WERI-Rb-1 (cell line): ENCODE results near the gene CSNK2A3.
"Not testable (repeated sequence)": the region's sequence is repeated elsewhere in the genome, so short reads cannot be mapped to it uniquely, and the experiment has no call there.

ENCODE experiments used
- DNase-seq: peaks from one replicate; pipeline ENCODE4 v3.0.0-alpha.2; 2020
- H3K27ac ChIP-seq: fragments of 250-450 bp; sonication (Bioruptor Pico); 2 replicates; pipeline ENCODE4 v1.5.1; 2020; ENCODE audit warnings: mild to moderate bottlenecking, moderate library complexity
- H3K27me3 ChIP-seq: fragments of 250-450 bp; sonication (Bioruptor Pico); 2 replicates; pipeline ENCODE4 v1.5.1; 2021; ENCODE audit warnings: mild to moderate bottlenecking, low read depth, moderate library complexity; ENCODE audit not compliant: insufficient read depth, severe bottlenecking
- H3K36me3 ChIP-seq: fragments of 250-450 bp; sonication (Bioruptor Pico); 2 replicates; pipeline ENCODE4 v1.5.1; 2020; ENCODE audit warnings: mild to moderate bottlenecking, moderate library complexity
- H3K4me3 ChIP-seq: 2 replicates; pipeline ENCODE4 v1.5.1; 2011; ENCODE audit warnings: low read depth, mild to moderate bottlenecking, control low read depth, low read length
- H3K9me3 ChIP-seq: fragments of 250-450 bp; sonication (Bioruptor Pico); 2 replicates; pipeline ENCODE4 v1.5.1; 2021; ENCODE audit warnings: mild to moderate bottlenecking, moderate library complexity; ENCODE audit not compliant: severe bottlenecking
- TF ChIP-seq, protein P1 (sequence below): IDR thresholded peaks from 2 replicates; pipeline ENCODE4 v1.5.1; 2011; ENCODE audit warnings: low read depth, mild to moderate bottlenecking, control low read depth, inconsistent platforms, low read length

The CSNK2A3 gene

DNA sequence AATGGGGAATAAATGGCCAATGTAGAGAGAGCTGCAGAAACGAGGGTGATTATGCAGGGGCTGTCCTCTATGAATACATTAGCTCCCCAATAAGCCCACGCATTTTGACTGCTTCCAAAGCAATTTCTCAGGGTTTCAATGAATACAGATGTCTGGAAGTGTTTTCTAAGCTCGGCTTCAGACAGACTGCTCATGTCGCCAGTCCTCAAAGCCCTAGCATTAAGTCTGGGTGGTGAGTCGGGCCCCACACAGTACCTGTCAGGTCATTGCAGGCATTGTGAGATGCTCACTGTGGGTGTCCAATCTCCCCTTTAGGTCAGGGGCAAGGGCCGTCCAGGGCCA is 17.9 kb upstream of the CSNK2A3 start:
- TF ChIP-seq, protein P1, sequence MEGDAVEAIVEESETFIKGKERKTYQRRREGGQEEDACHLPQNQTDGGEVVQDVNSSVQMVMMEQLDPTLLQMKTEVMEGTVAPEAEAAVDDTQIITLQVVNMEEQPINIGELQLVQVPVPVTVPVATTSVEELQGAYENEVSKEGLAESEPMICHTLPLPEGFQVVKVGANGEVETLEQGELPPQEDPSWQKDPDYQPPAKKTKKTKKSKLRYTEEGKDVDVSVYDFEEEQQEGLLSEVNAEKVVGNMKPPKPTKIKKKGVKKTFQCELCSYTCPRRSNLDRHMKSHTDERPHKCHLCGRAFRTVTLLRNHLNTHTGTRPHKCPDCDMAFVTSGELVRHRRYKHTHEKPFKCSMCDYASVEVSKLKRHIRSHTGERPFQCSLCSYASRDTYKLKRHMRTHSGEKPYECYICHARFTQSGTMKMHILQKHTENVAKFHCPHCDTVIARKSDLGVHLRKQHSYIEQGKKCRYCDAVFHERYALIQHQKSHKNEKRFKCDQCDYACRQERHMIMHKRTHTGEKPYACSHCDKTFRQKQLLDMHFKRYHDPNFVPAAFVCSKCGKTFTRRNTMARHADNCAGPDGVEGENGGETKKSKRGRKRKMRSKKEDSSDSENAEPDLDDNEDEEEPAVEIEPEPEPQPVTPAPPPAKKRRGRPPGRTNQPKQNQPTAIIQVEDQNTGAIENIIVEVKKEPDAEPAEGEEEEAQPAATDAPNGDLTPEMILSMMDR, result no peak
- Histone ChIP-seq H3K36me3 (no peaks in the 10 kb centered on the region), H3K9me3 (no peaks in the 10 kb centered on the region), H3K27ac (no peak overlapping the region), H3K27me3 (no peaks in the 10 kb centered on the region), H3K4me3 (no peak overlapping the region)
- DNase-seq, result no peak

DNA sequence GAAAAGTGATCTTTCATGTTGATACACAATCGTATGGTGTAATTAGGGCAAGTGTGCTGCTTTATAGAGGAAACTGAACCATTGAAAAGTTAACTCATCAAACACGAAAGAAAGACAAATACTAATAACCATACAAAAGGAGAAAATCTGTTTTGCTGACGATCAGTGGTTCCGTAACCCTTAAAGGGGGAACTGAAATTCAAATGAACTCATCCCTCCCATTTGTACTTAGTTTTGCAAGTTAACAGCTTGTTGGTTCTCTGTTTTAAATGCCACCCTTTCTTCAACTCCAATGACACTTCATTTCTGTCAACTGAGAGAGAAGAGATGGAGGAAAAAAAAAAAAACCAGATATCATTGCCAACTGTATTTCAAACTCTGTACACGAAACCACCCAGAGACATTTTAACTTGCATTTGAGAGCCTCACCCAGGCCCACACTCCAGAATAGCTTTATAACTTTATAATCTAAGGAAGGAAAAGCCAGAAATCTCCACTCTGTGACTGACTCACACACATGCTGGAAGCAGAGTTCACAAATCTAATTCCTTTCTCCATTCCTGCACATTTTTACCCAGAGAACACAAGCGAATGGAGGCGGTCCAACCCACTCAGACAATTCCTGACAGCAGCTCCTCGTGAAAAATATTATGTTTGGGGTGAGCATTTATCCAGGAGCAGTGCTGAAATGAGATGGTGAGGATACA is 17.4 kb upstream of the CSNK2A3 start:
- DNase-seq, result no peak
- TF ChIP-seq, protein P1, result no peak
- Histone ChIP-seq H3K27me3 (no peaks in the 10 kb centered on the region), H3K4me3 (no peak overlapping the region), H3K27ac (no peak overlapping the region), H3K36me3 (no peaks in the 10 kb centered on the region), H3K9me3 (no peaks in the 10 kb centered on the region)

DNA sequence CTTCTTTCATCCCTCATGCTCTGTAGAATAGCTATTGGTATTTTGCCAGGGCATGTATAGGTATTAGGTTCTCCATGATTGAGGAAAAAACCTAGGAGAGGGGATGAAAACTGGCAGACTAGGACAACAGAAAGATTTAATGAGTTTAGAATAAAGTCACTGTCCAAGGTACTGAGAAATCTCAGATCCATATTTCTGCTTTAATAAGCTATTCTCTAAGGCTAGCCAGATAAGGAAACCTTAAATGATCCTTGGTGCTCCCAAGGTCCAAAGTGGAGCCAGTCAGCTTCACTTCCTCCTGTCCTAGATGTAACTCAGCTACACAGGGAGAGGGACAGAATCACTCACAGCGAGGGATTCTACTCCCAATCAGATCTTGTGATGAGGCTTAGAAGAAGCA is 13.7 kb upstream of the CSNK2A3 start:
- DNase-seq, result no peak
- TF ChIP-seq, protein P1, result no peak

DNA sequence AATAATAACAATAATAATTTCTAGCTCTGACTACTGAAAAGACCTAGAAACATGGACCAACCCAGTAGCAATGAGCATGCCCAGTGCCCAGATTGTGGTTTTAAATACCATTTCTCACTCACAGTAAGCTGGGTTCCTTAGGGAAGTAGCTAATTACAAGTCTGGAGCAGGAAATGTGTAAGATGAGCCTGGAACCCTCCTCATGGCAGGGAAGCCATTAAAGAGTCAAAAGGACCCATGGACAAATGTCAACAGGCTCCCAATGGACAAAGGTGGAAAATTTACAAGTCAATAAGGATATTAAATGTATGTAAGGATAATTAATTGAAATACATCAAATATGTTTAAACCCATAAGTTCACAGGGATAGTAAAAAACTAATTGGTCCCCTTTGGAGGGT is 10.6 kb upstream of the CSNK2A3 start:
- Histone ChIP-seq H3K4me3 (no peak overlapping the region), H3K27ac (no peak overlapping the region), H3K36me3 (no peaks in the 10 kb centered on the region), H3K27me3 (no peaks in the 10 kb centered on the region), H3K9me3 (no peaks in the 10 kb centered on the region)
- TF ChIP-seq, protein P1, result no peak
- no peak for DNase-seq

More for the DNA sequence above, 13.7 kb upstream of the CSNK2A3 start:
- Histone ChIP-seq H3K9me3 (no peaks in the 10 kb centered on the region), H3K4me3 (no peak overlapping the region), H3K27me3 (no peaks in the 10 kb centered on the region), H3K27ac (no peak overlapping the region), H3K36me3 (no peaks in the 10 kb centered on the region)

DNA sequence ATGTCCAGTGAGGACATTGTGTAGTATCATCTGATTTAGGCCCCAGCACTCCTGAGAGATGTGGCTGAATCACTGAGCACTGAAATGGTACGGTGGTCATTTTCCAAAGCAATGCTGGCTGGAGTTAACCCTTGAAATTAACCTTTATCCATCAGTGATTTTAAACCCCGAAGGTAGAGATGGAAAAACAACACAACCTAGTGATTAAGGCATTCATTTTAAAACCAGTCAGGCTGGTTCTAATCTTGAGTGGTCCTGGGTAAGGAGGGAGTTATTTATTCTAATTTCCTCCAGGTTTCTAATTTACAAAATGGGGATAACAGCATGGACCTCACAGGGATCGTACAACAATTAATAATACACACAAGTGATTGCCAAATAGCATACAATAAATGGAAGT is 6.6 kb upstream of the CSNK2A3 start:
- DNase-seq, result no peak
- TF ChIP-seq, protein P1, result no peak
- H3K27me3 ChIP-seq, result no peaks in the 10 kb centered on the region
- H3K27ac ChIP-seq, result no peak overlapping the region
- no peak overlapping the region for H3K4me3 ChIP-seq
- H3K36me3 ChIP-seq, result no peaks in the 10 kb centered on the region
- H3K9me3 ChIP-seq, result no peaks in the 10 kb centered on the region

DNA sequence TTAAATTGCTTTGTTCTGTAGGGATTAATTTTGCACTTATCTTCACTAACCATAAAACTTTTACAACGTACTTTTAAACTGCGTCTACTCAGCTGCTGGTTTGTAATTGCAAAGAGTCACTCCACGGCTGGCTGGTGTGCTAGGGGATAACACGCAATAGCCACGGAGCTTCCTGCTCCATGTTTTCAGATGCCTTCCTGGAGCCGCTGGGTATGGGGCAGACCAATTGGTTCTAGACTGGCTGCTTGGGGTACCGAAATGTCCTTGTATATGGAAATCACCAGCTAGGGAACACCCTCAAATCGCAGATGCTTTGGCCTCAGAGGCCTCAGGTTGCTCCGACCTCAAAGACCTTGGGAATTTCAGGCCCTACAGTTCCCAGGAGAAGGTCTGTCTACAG is 3.8 kb upstream of the CSNK2A3 start:
- TF ChIP-seq, protein P1, result no peak
- H3K27me3 ChIP-seq, result no peaks in the 10 kb centered on the region
- no peaks in the 10 kb centered on the region for H3K36me3 ChIP-seq
- DNase-seq, result no peak
- no peak overlapping the region for H3K27ac ChIP-seq
- no peak overlapping the region for H3K4me3 ChIP-seq
- no peaks in the 10 kb centered on the region for H3K9me3 ChIP-seq

DNA sequence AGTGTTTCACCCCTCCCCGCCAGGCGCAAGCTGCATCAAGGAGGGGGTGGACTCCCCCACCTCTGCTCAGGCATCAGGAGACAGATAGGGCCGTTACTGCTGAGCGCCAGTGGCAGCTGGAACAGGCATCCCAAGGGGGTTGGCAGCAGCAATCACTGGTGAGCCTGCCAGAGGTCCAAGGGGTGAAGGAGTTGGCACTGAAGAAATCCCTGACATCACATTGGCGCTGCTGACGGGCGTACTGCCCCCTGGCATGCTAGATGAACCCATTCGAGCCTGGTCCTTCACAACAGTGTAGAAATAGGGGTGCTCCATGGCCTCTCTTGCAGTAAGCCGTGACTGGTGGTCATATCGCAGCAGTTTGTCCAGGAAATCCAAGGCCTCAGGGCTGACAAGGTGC is 1.2 kb downstream of the CSNK2A3 start:
- H3K27ac ChIP-seq, H3K4me3 ChIP-seq, H3K9me3 ChIP-seq, H3K27me3 ChIP-seq, H3K36me3 ChIP-seq, DNase-seq: not testable (repeated sequence)
